Subcutaneous abdominal adipose tissue (tissue), 5 donors: ENCODE data around the gene RPL26.

Source experiments
- H3K27ac ChIP-seq: one replicate; pipeline ENCODE4 v1.7.0; 2013; ENCODE audit warnings: low read depth, mild to moderate bottlenecking, inconsistent platforms, low read length, moderate library complexity
- H3K27me3 ChIP-seq, 5 donors: one replicate each; pipeline ENCODE4 v1.7.0; 2013; ENCODE audit warnings: low read length in 5 of 5, inconsistent platforms in 1 of 5; ENCODE audit not compliant: control insufficient read depth in 5 of 5, insufficient read depth in 4 of 5
- H3K36me3 ChIP-seq, 5 donors: one replicate each; pipeline ENCODE4 v1.7.0; 2013; ENCODE audit warnings: low read length in 5 of 5; ENCODE audit not compliant: control insufficient read depth in 5 of 5, insufficient read depth in 5 of 5
- H3K4me1 ChIP-seq, 5 donors: one replicate each; pipeline ENCODE4 v1.7.0; 2013; ENCODE audit warnings: low read length in 5 of 5, mild to moderate bottlenecking in 3 of 5, moderate library complexity in 1 of 5; ENCODE audit not compliant: control insufficient read depth in 5 of 5, insufficient read depth in 5 of 5
- H3K4me3 ChIP-seq, 5 donors: one replicate each; pipeline ENCODE4 v1.7.0; 2013; ENCODE audit warnings: low read length in 5 of 5, low read depth in 1 of 5
- H3K9ac ChIP-seq, 5 donors: one replicate each; pipeline ENCODE4 v1.7.0; 2013; ENCODE audit warnings: low read length in 5 of 5, mild to moderate bottlenecking in 4 of 5, moderate library complexity in 3 of 5
- H3K9me3 ChIP-seq, 5 donors: one replicate each; pipeline ENCODE4 v1.7.0; 2013; ENCODE audit warnings: low read length in 5 of 5; ENCODE audit not compliant: control insufficient read depth in 5 of 5
- donor health status: healthy.
- donor health status: healthy.
- donor health status: healthy.
- donor health status: healthy.
- donor health status: healthy.

The RPL26 gene

GRCh38 chr17:8413938-8414337 is 30.9 kb upstream of the RPL26 start:
- H3K4me3 ChIP-seq = no peak overlapping the region
- no peaks in the 10 kb centered on the region for H3K9me3 ChIP-seq
- H3K4me1 ChIP-seq = peaks cover 1 to 17% (median 15%) of the 10 kb centered on the region in 5 donors
- no peaks in the 10 kb centered on the region for H3K27me3 ChIP-seq
- H3K36me3 ChIP-seq = no peaks in the 10 kb centered on the region
- H3K9ac ChIP-seq = no peak overlapping the region
- no peak overlapping the region for H3K27ac ChIP-seq

DNA sequence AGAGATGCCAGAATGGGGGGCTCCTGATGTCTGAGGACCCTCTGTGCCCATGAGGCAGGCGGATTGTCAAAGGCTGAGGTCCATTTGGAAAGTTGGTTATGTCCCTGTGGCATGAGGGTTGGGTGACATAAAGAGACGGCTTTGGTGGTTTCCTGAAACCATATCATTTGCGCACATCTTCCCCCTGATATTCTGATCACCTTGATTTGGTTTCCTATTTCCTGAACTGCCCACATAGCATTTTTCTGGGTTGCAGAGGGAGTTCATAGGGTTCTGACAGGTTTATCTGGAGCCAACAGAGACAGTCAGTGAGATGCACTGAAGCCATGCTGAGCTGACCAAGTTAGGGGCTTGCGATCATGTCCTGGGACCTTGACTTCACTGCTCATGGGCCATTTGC is 30.3 kb upstream of the RPL26 start:
- H3K9me3 ChIP-seq = no peaks in the 10 kb centered on the region
- no peak overlapping the region for H3K4me3 ChIP-seq
- H3K9ac ChIP-seq = no peak overlapping the region
- H3K36me3 ChIP-seq = no peaks in the 10 kb centered on the region
- H3K27ac ChIP-seq = no peak overlapping the region
- H3K4me1 ChIP-seq = peaks cover 1 to 17% (median 15%) of the 10 kb centered on the region in 5 donors
- peaks cover 0 to 2% (median 0%) of the 10 kb centered on the region in 5 donors for H3K27me3 ChIP-seq

GRCh38 chr17:8412089-8412488 is 29.1 kb upstream of the RPL26 start:
- Histone ChIP-seq H3K27ac (no peak overlapping the region), H3K9me3 (no peaks in the 10 kb centered on the region), H3K4me1 (peaks cover 1 to 17% (median 15%) of the 10 kb centered on the region in 5 donors), H3K4me3 (no peak overlapping the region), H3K36me3 (no peaks in the 10 kb centered on the region), H3K27me3 (peaks cover 0 to 2% (median 0%) of the 10 kb centered on the region in 5 donors), H3K9ac (peak overlapping the region in 1 of 5 donors; percentile 2)

- peaks cover 0 to 2% (median 0%) of the 10 kb centered on the region in 5 donors for H3K27me3 ChIP-seq
- H3K9ac ChIP-seq = no peak overlapping the region
- H3K27ac ChIP-seq = no peak overlapping the region
- no peak overlapping the region for H3K4me3 ChIP-seq
- peaks cover 1 to 17% (median 15%) of the 10 kb centered on the region in 5 donors for H3K4me1 ChIP-seq
- no peaks in the 10 kb centered on the region for H3K36me3 ChIP-seq
- H3K9me3 ChIP-seq = no peaks in the 10 kb centered on the region
Observed at GRCh38 chr17:8410883-8411238, 27.9 kb upstream of the RPL26 start.

- Histone ChIP-seq H3K4me1 (peaks cover 1 to 17% (median 15%) of the 10 kb centered on the region in 5 donors), H3K36me3 (no peaks in the 10 kb centered on the region), H3K9ac (no peak overlapping the region), H3K4me3 (peak overlapping the region in 3 of 5 donors; percentile 28 to 52 (median 45)), H3K27me3 (peaks cover 0 to 2% (median 0%) of the 10 kb centered on the region in 5 donors), H3K27ac (no peak overlapping the region), H3K9me3 (no peaks in the 10 kb centered on the region)
Observed at GRCh38 chr17:8409966-8410882, 27.2 kb upstream of the RPL26 start.

DNA sequence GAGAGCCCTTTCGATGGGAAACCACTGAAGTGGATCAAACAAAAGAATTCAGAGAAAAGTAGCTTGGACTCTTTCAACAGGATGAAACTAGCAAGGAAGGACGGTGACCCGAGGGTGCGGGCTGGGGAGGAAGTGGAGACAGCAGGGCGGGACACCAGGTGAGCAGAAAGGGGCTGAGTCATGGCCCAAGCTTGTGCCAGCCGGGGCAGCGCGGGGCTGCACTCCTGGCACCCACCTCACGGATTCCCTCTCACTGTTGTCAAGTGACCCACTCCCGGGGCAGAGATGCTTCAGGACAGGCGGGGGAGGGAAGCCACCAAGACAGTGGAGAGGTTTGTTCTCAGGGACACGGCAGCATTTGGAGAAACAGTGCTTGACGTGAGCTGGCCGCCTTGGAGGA is 25.4 kb upstream of the RPL26 start:
- Histone ChIP-seq H3K27ac (no peak overlapping the region), H3K27me3 (peaks cover 0 to 3% (median 0%) of the 10 kb centered on the region in 5 donors), H3K9ac (no peak overlapping the region), H3K4me3 (no peak overlapping the region), H3K4me1 (peaks cover 1 to 16% (median 15%) of the 10 kb centered on the region in 5 donors), H3K9me3 (no peaks in the 10 kb centered on the region), H3K36me3 (no peaks in the 10 kb centered on the region)

- H3K4me1 ChIP-seq = peaks cover 1 to 9% (median 6%) of the 10 kb centered on the region in 5 donors
- H3K36me3 ChIP-seq = no peaks in the 10 kb centered on the region
- no peak overlapping the region for H3K4me3 ChIP-seq
- H3K27ac ChIP-seq = no peak overlapping the region
- peaks cover 0 to 4% (median 2%) of the 10 kb centered on the region in 5 donors for H3K27me3 ChIP-seq
- H3K9ac ChIP-seq = no peak overlapping the region
- H3K9me3 ChIP-seq = no peaks in the 10 kb centered on the region
Observed at GRCh38 chr17:8406174-8406573, 23.2 kb upstream of the RPL26 start.

DNA sequence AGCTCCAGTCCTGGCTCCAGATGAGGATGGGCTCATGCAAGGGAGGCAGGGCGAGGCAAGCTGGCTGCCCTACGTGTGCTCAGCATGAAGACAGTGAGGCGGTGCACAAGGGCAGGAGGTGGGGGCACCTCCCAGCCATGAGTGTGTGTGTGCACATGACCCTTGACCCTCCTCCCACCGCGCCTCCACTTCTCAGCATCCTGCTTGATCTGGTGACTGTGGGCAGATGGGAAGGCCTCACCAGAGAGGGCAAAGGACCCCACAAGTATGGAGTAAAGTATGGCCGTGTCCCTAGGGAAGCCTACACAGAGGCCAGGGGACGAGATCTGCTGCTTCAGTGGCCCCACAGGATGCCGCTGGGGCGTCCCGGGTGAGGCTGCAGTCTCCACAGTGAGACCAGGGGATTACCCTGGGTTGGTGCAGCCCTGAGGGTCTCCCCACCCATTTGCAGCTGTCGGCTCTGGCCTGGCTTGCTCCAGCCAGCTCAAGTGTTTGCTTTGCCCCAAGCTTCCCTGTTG is 22.6 kb upstream of the RPL26 start:
- Histone ChIP-seq H3K27ac (no peak overlapping the region), H3K36me3 (no peaks in the 10 kb centered on the region), H3K9ac (no peak overlapping the region), H3K9me3 (no peaks in the 10 kb centered on the region), H3K27me3 (peaks cover 0 to 4% (median 2%) of the 10 kb centered on the region in 5 donors), H3K4me3 (no peak overlapping the region), H3K4me1 (peaks cover 1 to 7% (median 3%) of the 10 kb centered on the region in 5 donors)

DNA sequence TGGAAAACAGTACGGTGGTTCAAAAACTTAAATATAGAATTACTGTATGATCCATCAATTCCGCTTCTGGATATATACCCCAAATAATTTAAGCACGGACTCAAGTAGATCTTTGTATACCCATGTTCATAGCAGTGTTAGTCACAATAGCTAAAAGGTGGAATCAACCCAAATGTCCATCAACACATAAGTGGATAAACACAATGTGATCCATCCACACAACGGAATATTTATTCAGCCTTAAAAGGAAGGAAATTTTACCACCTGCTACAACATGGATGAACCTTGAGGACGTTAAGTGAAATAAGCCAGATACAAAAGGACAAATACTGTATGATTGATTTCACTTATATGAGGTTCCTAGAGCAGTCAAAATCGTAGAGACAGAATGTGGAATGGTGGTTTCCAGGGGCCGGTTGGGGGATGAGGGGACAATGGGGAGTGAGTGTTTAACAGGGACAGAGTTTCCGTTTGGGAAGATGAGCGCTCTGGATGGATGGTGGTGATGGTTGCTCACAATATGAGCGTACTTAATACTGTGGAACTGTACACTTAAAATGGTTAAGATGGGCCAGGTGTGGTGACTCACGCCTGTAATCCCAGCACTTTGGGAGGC is 20.0 kb upstream of the RPL26 start:
- H3K36me3 ChIP-seq = no peaks in the 10 kb centered on the region
- H3K9me3 ChIP-seq = no peaks in the 10 kb centered on the region
- no peak overlapping the region for H3K4me3 ChIP-seq
- peaks cover under 1 to 13% (median 8%) of the 10 kb centered on the region in 5 donors for H3K27me3 ChIP-seq
- H3K27ac ChIP-seq = no peak overlapping the region
- no peak overlapping the region for H3K9ac ChIP-seq
- no peaks in the 10 kb centered on the region for H3K4me1 ChIP-seq

DNA sequence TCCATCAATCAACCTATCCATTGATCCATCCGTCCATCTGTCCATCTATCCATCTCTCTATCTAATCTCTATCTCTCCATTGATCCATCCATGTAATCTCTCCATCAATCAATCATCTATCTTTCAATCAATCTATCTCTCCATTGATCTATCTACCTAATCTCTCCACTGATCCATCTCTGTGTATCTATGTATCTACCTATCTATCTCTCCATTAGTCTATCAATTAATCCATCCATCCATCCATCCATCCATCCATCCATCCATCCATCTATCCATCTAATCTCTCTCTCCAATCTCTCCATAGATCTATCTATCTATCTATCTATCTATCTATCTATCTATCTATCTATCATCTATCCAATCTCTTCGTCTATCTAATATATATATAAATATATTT is 18.1 kb upstream of the RPL26 start:
- H3K4me3 ChIP-seq = no peak overlapping the region
- no peak overlapping the region for H3K9ac ChIP-seq
- H3K36me3 ChIP-seq = no peaks in the 10 kb centered on the region
- H3K4me1 ChIP-seq = no peaks in the 10 kb centered on the region
- H3K9me3 ChIP-seq = no peaks in the 10 kb centered on the region
- no peak overlapping the region for H3K27ac ChIP-seq
- peaks cover 13 to 27% (median 25%) of the 10 kb centered on the region in 5 donors for H3K27me3 ChIP-seq
